Activated naive CD8-positive, alpha-beta T cell (primary cell): Measurements from ENCODE around the gene CKS1B.

Source experiments
- H3K27ac Mint-ChIP-seq: one replicate; pipeline ENCODE4 v1.8.0; 2021; ENCODE audit warnings: mixed read lengths
- H3K27me3 Mint-ChIP-seq: one replicate; pipeline ENCODE4 v1.8.0; 2021; ENCODE audit warnings: mixed read lengths
- H3K36me3 Mint-ChIP-seq: one replicate; pipeline ENCODE4 v1.8.0; 2021; ENCODE audit warnings: mixed read lengths
- H3K4me1 Mint-ChIP-seq: one replicate; pipeline ENCODE4 v1.8.0; 2021; ENCODE audit warnings: low read depth, mixed read lengths
- H3K4me3 Mint-ChIP-seq: one replicate; pipeline ENCODE4 v1.8.0; 2021; ENCODE audit warnings: mild to moderate bottlenecking, mixed read lengths
- H3K9me3 Mint-ChIP-seq: one replicate; pipeline ENCODE4 v1.8.0; 2021; ENCODE audit warnings: low read depth, mixed read lengths

CKS1B gene

DNA sequence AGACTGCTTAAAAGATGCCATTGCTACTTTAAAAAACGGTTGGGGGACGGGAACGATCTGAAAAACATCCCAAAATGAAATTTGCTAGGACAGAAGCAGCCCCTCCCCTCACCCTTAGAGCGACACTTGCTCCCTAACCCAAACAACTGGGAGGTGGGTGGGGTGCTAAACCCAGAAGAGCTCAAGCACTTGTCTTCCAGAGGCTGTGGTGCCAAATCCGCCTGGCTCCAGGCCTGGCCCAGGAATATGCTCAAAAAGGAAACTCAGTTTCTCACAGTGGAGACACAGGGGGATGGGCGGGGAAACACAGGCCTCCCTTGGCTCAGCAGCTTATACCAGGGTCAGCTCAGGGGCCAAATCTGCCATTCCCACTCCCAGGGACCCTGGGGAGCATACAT lies 17.9 kb upstream of the CKS1B start:
- Mint-ChIP-seq H3K9me3 (no peaks in the 10 kb centered on the region), H3K4me1 (peaks cover 67% of the 10 kb centered on the region), H3K36me3 (peaks cover 2% of the 10 kb centered on the region), H3K27me3 (no peaks in the 10 kb centered on the region), H3K27ac (peak overlapping the region; percentile 91), H3K4me3 (peak overlapping the region; percentile 94)

DNA sequence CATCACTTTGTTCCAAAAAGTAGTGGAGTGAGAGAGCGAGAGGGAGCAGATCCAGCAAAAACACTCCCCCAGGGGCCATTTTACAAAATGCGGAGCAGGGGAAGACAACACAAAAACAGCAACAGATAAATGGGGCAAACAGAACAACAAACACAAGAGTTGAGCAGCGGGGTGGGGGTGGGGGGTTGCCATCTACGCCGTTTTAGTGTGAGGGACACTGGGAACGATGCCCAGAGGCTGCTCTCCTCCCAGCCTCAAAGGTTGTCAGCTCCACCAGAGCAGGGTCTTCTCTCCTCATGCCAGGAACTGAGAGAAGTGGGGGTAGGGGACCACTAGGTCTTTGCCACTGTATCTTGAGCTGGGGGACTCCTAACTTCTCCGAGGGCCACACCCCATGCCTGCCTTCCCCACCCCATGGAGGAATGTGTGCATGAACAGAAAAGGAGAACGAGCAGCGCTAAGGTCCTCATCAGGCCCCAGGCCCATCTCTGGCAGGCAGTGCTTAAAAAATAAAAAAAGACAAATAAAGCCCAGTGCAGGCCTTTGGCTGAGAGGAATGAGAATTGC lies 17.3 kb upstream of the CKS1B start:
- H3K36me3 Mint-ChIP-seq: no peaks in the 10 kb centered on the region
- H3K9me3 Mint-ChIP-seq: no peaks in the 10 kb centered on the region
- no peak overlapping the region for H3K4me3 Mint-ChIP-seq
- peak overlapping the region; percentile 34 for H3K27ac Mint-ChIP-seq
- no peaks in the 10 kb centered on the region for H3K27me3 Mint-ChIP-seq
- peaks cover 62% of the 10 kb centered on the region for H3K4me1 Mint-ChIP-seq

DNA sequence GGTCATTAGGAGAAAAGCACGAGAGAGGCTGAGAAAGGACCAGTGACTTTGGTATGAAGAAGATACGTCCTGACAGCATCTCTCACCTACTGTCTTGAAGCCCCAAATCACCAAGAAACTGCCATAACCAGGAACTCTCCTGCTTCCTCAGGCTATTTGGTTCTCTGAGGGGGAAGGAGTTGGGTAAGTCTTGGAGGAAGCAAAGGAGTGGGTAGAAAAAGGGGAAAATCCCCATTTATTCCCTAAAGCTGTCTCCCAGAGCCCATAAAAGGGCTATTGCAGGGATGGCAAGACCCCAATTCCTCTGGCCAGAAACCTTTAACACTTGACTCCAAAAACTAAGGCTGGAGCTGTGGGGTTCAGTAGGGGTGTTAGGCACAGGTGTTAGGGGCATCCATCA lies 16.4 kb upstream of the CKS1B start:
- peak overlapping the region; percentile 50 for H3K27ac Mint-ChIP-seq

DNA sequence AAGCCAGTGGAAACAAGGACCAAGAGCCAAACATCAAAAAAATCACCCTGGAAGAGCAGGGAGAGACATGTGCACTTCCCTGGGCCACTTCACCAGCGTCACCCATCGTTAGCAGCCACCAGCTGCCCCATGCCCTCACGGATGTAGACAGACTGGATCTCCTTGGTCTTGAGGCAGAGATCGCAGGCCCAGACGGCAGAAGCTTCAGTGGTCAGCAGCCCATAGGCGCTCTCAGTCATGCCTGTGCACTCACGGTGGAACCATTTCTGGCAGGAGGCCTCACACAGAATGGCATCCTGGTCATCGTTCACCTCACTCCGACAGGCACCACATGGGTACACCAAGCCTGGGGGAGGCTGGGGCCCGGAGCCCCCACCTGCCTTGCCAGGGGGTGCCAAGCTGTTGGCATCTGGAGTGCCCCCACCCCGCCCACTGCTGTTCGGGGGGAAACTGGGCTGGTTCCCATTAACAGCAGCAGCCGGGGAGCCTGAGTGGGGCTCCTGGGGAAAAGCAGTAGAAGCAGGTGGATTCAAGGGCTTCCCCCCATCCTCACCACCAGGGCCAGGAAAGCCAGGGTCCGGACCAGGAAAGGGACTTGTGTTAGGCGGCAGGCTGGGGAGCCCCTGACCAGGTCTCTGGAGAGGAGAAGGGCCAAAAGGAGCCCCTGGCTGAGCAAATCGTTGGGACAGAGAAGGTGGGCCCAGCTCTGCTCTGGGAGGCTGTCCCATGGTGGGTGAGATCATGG lies 15.6 kb upstream of the CKS1B start:
- Mint-ChIP-seq H3K4me3 (peak overlapping the region; percentile 42), H3K36me3 (no peaks in the 10 kb centered on the region)

More for the DNA sequence above, 16.4 kb upstream of the CKS1B start:
- Mint-ChIP-seq H3K9me3 (no peaks in the 10 kb centered on the region), H3K4me1 (peaks cover 60% of the 10 kb centered on the region), H3K27me3 (no peaks in the 10 kb centered on the region), H3K4me3 (no peak overlapping the region), H3K36me3 (no peaks in the 10 kb centered on the region)

DNA sequence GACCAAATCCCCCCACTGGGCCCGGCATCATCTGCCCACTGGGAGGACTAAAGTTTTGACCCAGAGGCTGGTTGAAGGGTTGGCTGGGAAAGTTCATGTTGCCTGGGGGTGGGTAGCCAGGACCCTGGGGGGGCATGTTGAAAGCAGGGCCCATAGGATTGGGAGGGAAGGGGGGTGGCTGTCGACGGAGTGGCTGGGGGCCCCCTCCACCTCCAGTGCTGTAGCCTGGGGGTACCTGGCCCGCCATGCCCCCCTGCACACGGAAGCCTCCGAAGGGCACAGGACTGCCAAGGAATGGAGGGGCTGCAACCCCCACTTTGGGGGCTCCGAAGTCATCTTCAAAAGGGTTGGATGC lies 15.1 kb upstream of the CKS1B start:
- Mint-ChIP-seq H3K36me3 (no peaks in the 10 kb centered on the region), H3K9me3 (no peaks in the 10 kb centered on the region), H3K4me1 (peaks cover 53% of the 10 kb centered on the region), H3K27me3 (no peaks in the 10 kb centered on the region), H3K4me3 (peak overlapping the region; percentile 35), H3K27ac (peak overlapping the region; percentile 64)

More for the DNA sequence above, 15.6 kb upstream of the CKS1B start:
- Mint-ChIP-seq H3K4me1 (peaks cover 57% of the 10 kb centered on the region), H3K9me3 (no peaks in the 10 kb centered on the region), H3K27me3 (no peaks in the 10 kb centered on the region), H3K27ac (peak overlapping the region; percentile 50)

DNA sequence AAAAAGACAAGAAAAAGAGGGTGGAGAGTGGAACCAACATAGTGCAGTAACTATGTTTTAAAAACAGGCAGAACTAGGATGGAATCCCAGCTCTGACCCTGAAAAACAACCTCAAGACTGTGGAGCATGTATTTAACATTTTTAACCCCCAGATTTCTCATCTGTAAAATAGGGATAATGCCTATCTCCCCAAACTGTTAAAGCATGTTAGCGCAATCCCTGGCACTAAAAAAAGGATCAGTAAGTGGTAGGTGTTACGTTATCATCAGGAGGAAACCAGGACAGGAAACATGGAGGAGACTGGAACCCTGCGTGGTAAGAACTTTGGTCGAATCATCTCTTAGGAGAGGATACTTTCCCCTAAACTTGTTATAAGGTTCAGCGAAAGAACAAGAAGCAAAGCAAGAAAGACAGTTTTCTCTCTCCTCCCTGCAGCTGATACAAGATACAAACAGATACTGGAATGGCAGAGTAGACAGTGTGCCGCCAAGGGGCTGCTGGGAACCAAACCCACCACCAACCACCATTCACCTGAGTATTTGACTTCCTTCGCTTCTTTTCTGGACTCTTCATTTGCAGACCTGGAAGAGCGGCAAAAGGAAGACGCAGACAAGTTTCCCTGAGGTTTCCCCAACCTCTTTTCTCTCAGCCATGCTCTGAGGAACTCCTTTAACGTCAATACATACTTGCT lies 13.9 kb upstream of the CKS1B start:
- Mint-ChIP-seq H3K4me1 (peaks cover 45% of the 10 kb centered on the region), H3K27me3 (no peaks in the 10 kb centered on the region), H3K9me3 (no peaks in the 10 kb centered on the region), H3K27ac (peak overlapping the region; percentile 92), H3K36me3 (no peaks in the 10 kb centered on the region), H3K4me3 (peak overlapping the region; percentile 97)

DNA sequence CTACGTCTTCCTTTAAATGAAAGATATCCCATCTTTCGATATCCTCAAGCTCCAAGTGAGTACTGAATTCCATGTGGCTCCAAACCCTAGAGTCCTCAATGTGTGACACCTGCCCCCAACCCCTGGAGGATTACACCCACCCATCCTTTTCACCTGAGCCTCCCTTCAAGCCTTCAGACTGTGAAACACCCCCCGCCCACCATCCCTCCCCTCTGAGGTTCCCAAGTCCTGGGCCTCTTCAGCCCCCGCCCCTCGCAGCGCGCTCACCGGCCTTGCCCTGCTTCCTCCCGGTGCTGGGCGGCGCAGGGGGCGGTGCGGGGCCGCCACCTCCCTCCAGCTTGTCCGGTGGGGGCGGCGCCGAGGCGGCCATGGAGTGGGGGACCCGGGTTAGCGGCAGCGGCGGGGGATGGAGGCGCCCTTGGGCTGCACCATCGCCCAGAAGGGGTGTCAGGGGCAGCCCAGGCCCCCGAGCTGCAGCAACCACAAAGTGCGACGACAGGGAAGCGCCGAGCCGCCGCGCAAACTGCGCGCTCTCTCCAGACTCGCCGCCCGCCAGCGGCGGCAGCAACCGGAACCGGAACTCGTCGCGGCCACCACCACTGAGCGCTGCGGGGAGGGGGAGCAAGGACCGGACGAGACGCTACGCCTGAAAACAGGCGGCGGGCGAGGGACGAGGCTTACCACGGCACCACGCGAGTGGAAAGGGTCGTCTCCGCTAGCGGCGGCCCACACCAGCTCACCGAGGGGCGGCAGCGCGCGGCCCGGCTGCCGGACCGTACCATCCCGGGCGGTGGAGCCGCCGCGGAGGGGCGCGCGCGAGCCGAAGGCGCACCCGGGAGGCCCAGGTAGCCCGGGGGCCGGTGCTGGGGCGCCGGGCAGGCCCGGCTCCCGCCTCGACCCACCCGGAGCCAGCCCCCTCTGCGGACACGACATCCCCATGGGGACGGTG lies 13.0 kb upstream of the CKS1B start, which contains the start of gene PYGO2:
Gene PYGO2, minus strand, starts transcription at position 576 of the 949 bp plus-strand sequence. Its CDS starts 206 bp downstream, at position 370.
- peak within 1 kb of the TSS; percentile 97 for H3K4me3 Mint-ChIP-seq
- no peaks in the 10 kb centered on the region for H3K27me3 Mint-ChIP-seq
- H3K4me1 Mint-ChIP-seq: peaks cover 36% of the 10 kb centered on the region
- no peaks in the 10 kb centered on the region for H3K36me3 Mint-ChIP-seq
- no peaks in the 10 kb centered on the region for H3K9me3 Mint-ChIP-seq
- peak within 1 kb of the TSS; percentile 92 for H3K27ac Mint-ChIP-seq

DNA sequence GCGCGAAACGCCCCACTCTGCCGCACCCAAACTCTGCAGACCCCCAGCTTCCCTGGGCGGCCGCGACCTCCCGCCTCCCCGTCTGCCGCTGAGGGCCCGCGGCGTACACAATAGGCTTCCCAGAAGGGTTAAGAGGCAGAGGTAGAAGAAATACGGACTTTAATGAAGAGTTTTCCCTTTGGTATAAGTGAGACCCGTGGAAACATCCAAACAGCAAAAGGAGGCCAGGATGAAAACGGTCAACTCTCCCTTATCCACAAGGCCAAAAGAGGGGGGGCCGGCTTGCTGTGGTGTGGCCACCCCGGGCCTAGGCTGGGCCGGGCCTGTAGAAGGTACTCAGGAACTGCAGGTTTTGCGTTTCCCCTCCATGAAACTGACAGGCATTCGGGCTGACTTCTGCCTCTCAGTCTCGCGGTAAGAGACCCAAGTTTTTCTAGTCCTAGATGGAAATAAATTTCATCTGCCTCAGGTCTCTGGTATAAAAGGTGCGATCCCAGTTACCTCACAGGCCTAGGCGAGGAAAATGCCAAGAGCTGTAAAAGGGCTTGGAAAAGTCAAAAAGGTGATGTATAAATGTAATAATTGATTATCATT lies 12.2 kb upstream of the CKS1B start:
- Mint-ChIP-seq H3K27ac (peak overlapping the region; percentile 92), H3K36me3 (no peaks in the 10 kb centered on the region), H3K4me1 (peaks cover 28% of the 10 kb centered on the region), H3K9me3 (no peaks in the 10 kb centered on the region), H3K4me3 (peak overlapping the region; percentile 91), H3K27me3 (no peaks in the 10 kb centered on the region)

DNA sequence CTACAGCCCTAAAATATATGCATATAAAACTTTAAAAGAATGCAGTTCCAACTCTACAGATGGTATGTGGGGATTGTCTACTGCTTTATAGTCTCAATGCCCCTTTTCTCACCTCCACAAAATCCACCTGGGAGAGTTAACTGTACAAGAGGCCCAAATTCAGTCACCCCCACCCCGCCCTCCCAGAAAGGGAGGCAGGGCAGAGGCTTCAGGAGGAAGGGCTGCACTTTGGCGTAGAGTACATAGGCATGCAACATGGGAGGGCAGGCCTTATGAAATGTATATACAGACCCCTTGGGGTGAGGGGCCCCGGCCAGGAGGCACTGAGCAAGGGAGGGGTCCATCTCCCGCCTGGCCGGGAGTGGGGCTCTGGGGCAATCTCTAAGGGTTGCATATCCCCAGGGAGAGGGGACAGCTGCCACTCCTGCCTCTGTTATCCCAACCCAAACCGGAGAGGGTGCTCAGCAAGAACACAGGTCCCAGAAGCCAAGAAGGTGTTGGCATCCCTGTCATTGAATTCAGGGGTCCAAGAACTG lies 11.6 kb upstream of the CKS1B start:
- Mint-ChIP-seq H3K9me3 (no peaks in the 10 kb centered on the region), H3K36me3 (no peaks in the 10 kb centered on the region), H3K4me1 (peaks cover 27% of the 10 kb centered on the region), H3K27me3 (no peaks in the 10 kb centered on the region), H3K4me3 (peak overlapping the region; percentile 91), H3K27ac (peak overlapping the region; percentile 92)

DNA sequence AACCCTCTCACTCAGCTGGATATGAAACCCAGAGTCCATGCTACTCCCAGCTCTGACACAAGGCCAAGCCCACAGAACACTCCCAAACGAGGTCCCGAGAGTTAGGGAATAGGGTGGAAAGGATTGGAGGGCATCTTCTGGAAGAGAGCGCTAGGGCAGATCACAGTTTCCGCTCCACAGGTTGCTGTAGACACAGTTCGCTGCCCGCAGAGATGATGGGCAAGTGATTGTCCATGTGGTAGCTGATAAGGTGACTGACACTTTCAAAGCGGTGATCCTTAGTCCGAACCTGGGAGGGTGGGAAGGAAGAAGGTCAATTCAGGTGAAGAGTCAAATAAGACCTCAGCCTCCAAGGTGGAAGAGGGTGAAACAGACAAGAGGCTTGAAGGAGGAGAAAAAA lies 10.8 kb upstream of the CKS1B start:
- Mint-ChIP-seq H3K4me1 (peaks cover 25% of the 10 kb centered on the region), H3K9me3 (no peaks in the 10 kb centered on the region), H3K27ac (peak overlapping the region; percentile 61), H3K36me3 (no peaks in the 10 kb centered on the region), H3K4me3 (peak overlapping the region; percentile 21), H3K27me3 (no peaks in the 10 kb centered on the region)

DNA sequence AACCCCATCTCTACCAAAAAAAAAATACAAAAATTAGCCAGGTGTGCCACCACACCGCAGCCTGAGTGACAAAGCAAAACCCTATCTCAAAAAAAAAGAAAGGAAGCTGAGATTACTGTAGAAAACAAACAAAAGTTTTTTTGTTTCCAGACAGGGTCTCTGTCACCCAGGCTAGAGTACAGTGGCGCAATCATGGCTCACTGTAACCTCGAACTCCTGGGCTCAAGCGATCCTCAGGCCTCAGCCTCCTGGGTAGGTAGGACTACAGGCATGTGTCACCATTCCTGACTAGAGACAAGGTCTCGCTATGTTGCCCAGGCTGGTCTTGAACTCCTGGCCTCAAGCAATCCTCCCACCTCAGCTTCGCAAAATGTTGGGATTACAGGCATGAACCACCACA lies 10.1 kb upstream of the CKS1B start:
- Mint-ChIP-seq H3K9me3 (no peaks in the 10 kb centered on the region), H3K4me1 (peaks cover 28% of the 10 kb centered on the region), H3K36me3 (no peaks in the 10 kb centered on the region), H3K27me3 (no peaks in the 10 kb centered on the region), H3K4me3 (no peak overlapping the region), H3K27ac (no peak overlapping the region)

DNA sequence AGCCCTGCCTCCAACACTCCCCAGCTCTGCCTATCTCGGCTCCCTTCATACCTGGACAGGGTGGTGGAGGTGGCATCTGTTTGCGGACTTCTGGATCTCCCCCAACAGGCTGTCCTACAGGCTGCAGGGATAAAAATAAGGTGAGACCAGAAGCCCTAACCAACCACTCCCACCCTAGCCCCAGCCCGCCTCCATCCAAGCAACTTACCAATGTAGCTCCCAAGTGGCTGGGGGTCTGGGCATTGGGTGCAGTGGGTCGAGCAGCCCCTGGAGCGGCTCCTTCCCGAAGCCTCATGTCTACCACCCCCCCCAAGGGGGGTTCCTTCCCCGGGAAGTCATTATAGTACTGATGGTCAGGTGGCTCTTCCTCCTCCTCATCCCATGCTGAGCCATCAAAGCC lies 8.4 kb upstream of the CKS1B start:
- H3K4me1 Mint-ChIP-seq: peaks cover 29% of the 10 kb centered on the region
- no peak overlapping the region for H3K27ac Mint-ChIP-seq
- H3K9me3 Mint-ChIP-seq: no peaks in the 10 kb centered on the region
- H3K27me3 Mint-ChIP-seq: no peaks in the 10 kb centered on the region
- H3K4me3 Mint-ChIP-seq: no peak overlapping the region
- H3K36me3 Mint-ChIP-seq: no peaks in the 10 kb centered on the region

DNA sequence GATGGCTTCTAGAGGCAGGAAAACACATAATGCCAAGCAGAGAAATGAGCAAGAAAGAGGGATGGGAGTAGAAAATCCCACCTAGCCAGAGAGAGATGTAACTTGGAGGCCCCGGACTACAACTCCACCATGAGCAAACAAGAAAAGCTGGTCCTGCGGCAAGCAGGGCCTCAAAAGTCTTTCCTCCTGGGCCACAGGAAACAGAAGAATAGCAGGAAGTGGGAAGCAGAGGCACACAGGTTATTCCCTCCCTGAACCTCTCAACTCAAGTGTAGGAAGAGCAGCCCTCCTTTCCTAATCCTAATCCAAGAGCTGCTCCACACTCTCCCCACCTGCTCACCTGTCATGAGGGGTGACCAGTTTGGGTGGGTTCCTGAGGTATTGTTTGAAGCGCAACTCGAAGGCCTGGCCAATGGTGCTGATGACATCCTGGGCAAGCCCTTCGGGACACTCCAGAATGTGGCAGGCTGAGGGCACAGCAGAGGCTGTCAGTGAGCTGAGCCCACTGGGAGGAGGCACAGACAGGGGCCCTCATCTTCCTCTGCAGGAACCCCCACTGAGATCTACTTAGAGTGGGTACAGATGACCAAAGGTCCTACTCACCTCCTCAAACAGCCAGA lies 7.0 kb upstream of the CKS1B start:
- no peaks in the 10 kb centered on the region for H3K27me3 Mint-ChIP-seq
- H3K4me1 Mint-ChIP-seq: peaks cover 36% of the 10 kb centered on the region
- H3K36me3 Mint-ChIP-seq: peaks cover 2% of the 10 kb centered on the region
- no peaks in the 10 kb centered on the region for H3K9me3 Mint-ChIP-seq
- no peak overlapping the region for H3K4me3 Mint-ChIP-seq
- no peak overlapping the region for H3K27ac Mint-ChIP-seq

DNA sequence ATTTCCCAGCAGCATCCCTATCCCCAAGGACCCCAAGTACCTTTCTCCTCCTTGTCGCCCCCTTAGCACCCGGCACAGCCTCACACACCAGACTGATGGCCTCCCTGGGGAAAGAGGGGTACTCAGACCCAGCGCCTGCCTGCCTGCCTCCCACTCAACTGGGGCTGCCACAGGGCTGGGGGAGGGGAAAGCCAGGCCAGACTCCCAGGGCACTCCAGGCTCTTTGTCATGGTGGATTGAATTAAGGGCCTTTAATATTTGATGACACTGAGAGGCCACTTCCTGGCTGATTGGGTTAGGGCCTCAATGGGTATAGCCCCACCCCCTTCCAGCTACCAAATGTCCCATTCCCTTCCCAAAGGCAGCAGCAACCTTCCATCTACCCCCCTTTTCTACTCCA lies 5.8 kb upstream of the CKS1B start:
- no peaks in the 10 kb centered on the region for H3K9me3 Mint-ChIP-seq
- H3K4me3 Mint-ChIP-seq: no peak overlapping the region
- H3K27me3 Mint-ChIP-seq: no peaks in the 10 kb centered on the region
- peaks cover 34% of the 10 kb centered on the region for H3K4me1 Mint-ChIP-seq
- peaks cover 2% of the 10 kb centered on the region for H3K36me3 Mint-ChIP-seq
- peak overlapping the region; percentile 54 for H3K27ac Mint-ChIP-seq
